NCI-H748 (cell line): ENCODE data around the gene OTOP1.
"Not testable (repeated sequence)": the region's sequence is repeated elsewhere in the genome, so short reads cannot be mapped to it uniquely, and the experiment has no call there.

Experiments
- DNase-seq: peaks from one replicate; lab custom pipeline; 2025; ENCODE audit not compliant: unreplicated experiment; lab: John Stamatoyannopoulos, UW

OTOP1 gene

DNA sequence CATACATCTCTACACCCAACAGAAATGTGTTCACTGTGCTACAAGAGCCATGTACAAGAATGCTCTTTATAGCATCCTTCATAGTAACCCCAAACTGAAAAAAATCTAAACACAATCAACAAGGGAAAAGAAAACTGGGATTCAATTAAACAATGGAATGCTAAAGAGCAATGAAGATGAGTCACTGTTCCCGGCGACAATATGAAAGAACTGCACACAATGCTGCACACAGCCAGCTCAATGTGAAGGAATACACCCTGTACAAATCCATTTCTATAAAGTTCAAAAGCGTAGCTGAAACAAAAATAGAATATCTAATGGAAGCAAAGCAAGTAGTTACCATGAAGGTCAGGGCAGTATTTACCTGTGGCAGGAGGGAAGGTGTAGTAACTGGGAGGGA is 12.8 kb upstream of the OTOP1 start:
- DNase-seq, result not testable (repeated sequence)

DNA sequence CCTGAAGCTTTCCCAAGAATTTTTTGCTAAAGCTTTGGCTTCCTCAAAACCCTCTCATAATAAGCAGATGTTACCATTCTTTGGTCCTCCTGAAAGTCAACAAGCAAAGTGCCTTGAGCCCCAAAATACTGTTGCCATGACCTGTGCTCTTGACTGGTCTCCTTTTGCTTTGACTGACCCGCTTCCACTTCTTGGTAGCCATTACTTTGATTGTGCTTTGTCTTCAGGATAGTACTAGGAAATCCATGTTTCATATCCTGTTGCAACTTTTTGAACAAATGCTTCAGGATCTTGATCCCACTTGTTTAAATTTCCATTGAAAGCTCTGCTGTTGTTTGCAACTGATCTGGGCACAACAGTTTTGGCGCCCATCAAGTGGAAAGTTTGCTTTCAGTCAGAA is 6.9 kb upstream of the OTOP1 start:
- DNase-seq, result no peak

DNA sequence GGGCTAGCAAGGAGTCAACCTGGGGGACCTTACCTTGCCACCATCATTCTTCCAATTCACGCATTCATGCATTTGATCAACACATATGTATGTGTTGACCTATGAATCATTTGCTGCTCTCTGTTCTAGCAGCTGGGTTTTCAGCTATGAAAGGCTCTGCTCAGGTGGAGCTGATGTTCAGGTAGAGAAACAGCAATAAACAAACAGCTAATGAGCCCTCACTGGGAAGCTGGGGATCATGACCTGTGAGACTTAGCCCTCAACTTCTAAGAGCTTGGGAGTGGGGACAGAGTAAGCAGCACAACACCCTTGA is 1.6 kb upstream of the OTOP1 start:
- no peak for DNase-seq

DNA sequence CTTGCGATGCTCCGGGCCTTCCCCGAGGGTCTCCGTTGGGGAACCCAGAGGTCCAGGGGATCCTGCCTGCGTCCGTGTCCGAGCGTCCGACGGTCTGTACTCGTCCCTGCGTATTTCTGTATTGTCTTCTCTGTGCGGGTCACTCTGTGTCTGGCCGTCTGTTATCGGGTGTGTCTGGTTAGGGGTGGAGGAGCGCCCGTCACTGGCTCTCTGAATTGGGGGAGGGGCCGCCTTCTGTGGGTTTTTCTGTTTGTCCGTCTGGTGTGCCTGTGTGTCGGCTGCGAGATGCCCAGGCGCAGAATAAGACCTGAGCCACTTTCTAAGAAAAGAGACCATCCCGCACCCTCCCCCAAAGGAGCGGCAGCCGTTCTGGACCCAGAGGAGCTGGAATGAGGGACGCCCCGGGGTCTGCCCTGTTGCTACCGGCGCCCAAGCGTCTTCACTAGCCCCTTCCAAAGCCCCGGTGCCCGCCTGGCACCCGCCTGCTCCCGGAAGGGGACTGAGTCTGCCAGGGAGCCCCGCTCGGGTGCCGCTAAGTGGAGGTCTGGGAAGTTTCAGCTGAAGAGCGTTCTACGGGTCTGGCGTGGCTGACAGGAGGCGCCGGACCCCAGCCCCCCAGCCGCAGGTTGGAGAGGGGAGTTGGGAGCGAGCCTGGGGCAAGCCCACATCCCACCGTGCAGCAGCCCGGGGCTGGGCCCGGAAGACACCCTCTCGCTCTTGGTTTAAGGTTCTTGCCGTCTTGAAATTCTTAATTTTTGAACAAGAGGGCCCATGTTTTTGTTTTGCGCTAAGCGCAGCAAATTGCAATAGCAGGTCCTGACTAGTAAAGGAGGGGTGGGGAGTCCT is 1.0 kb upstream of the OTOP1 start:
- no peak for DNase-seq

DNA sequence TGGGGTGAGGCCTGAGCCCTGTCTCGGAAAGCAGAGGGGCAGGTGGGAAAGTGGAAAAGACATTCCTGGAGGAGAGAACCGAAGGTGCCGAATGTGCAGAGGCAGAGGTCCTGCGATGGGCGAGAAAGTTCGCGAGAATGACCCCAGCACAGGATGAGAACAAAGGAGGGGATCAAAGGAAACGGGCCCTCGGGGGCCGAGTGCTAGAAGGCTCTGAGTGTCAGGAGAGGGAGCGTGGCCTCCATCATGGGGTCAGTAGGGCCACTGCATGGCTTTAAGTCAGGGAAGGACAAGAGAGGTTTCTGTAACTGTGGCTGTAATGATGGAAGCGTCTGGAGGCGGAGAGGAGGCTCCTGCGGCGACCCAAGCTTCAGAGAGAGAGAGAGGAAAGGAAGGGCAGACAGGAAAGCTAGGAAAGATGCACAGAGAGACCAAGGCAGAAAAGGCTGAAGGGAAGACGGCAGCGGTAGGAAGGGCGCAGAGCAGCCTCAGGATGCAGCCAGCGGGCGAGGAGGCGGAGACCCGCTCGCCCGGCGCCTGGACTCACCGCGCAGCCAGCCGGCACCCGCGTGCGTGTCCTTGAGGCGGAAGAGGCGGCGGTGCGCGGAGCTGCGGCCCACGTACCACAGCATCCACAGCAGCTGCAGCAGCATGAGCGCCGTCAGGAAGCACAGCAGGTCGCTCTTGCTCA is 669 bp downstream of the OTOP1 start:
- peak; percentile 25 for DNase-seq

DNA sequence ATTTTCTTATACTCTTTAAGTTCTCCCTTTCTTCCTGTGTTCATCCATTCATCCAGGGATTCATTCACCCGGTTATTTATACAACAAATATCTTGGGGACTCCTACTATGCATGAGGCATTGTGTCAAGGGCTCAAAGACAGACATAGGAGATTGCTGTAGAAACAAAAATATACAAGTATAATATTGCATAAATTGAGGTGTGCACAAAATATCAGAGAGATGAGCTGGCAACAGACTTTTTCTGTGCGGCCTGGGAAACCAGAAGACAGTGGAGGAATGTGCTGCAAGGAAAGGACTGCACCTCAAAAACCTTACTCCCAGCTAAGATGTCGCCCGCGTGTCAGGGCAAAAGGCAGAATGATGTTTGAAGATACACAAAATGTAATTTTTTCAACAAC is 9.6 kb downstream of the OTOP1 start:
- DNase-seq, result no peak

DNA sequence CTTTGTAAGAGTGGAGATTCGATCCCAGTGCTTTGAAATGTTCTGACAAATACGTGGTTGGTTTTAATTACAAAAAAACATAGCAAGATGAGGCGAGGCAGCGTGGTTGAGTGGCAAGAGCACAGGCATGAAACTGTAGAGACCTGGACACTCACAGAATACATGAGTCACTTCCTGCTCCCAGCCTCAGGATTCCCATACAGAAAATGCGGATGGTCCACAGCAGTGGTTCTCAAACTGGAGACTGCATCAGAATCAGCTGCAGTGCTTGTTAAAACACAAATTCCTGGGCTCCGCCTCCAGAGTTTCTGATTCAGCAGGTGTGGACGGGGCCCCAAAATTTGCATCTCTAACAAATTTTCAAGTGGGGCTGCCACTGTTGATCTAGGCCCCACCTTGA is 10.1 kb downstream of the OTOP1 start:
- no peak for DNase-seq

DNA sequence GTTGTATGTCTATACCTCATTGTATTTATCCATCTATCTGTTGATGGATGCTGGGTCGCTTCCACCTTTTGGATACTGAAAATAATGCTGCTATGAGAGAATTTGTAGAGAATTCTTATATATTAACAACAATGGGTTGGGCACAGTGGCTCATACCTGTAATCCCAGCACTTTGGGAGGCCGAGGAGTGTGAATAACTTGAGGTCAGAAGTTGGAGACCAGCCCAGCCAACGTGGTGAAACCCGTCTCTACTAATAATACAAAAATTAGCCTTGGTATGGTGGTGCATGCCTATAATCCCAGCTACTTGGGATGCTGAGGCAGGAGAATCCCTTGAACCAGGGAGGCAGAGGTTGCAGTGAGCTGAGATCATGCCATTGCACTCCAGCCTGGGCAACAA is 13.1 kb downstream of the OTOP1 start:
- DNase-seq, result not testable (repeated sequence)

DNA sequence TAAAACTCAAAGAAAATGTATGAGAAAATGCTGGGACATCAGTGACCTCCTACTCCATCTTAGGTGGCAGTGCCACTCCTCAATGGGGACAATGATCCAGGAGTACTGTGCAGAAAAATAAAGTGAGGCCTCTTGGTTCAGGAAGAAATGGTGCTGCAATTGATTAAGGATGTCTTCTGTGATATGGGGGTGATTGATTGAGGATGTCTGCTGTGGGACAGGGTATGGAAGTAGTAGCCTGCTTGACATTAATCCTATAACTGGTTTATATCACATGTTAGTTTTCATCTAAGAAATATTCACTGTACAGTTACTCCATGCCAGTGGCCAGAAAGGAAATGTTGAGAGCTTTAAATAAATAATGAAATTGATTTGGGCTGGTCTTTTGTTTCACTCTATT is 20.5 kb downstream of the OTOP1 start:
- DNase-seq, result no peak

DNA sequence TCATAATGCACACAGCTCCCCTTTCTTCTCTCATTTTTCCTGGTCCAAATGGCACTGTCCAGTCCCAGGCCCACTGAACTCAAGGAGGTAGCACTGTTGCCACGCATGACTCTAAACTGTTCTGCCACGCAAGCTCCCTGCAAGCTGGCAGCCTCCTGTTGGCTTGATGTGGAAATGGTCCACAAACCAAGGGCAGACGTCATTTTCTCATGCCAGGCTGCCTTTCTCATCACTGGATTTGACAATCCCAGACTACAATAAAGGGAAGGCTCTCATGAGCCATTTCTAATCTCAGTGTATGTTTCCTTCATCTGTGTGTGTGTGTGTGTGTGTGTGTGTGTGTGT is 22.4 kb downstream of the OTOP1 start:
- DNase-seq, result no peak

DNA sequence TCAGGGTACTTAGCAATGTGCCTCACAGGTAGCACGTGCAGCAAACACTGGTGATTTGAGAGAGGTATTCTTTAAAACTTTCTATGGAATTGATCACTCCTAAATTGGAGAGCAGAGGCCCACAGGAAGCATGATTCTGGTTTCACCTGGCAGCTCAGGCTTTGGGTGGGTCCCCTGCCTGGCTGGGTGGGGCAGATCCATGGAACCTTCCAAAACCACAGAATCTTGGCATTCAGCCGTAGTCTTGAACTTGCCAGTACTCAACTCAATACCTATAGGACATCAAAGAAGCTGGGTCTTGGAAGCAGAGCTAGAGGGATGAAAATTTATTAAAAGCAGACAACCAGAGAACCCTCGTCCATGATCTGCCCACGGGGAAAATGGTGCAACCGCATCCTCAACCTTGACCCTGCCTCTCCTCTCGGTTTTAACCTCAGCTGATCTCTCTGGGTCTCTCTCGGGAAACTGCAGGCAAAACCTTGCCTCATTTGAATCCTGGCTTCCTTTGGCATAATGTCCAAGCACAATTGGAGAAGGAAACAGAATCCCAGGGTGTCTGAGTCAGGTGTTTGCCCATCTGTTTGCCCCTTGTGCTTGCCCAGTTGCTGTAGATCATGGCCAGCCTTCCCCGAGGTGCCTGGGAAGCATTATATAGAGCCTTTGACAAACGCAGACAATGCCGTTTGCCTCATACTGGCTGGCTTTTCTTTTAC is 22.9 kb downstream of the OTOP1 start:
- no peak for DNase-seq

DNA sequence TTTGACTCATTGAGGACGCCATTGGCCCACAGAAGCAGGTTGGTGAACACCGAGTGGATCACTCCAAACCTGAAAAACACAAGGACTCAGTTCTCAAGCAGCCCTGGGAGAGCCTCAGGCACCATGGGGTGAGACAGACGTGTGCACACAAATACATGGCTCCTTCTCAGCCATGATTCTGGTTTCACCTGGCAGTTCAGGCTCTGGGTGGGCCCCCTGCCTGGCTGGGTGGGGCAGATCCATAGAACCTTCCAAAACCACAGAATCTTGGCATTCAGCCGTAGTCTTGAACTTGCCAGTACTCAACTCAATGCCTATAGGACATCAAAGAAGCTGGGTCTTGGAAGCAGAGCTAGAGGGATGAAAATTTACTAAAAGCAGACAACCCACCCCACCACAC is 24.2 kb downstream of the OTOP1 start:
- no peak for DNase-seq

DNA sequence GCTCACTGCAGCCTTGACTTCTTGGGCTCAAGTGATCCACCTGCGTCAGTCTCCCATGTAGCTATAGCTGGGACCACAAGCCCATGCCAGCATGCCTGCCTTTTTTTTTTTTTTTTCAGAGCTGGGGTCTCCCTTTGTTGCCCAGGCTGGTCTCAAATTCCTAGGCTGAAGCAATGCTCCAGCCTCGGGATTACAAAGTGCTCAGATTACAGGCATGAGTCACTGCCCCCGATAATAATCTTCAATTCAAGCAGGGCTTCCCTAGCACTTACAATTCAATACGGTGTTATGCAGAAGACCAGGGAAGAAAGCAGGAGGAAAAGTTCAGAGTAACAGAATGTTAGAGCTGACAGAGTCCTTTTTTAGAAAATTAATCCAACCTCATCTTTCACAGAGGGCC is 26.1 kb downstream of the OTOP1 start:
- no peak for DNase-seq

DNA sequence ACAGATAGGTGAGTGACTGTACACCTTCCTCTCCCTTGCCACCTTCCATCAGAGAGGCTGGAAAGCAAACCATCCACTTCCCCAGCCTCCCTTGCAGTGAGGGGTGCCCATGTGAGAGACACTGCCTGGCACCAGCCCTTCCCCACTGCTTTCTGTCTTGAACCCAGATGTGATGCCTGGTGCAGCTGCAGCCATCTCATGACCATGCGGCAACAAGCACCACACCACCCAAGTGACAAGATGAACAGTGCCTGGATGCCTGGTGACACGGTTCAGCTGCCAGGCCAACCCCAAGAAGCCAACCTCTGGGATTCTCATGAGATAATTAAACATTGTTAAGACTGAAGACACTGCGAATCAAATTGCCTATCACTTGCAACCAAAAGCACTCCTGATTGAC is 31.4 kb downstream of the OTOP1 start:
- no peak for DNase-seq

DNA sequence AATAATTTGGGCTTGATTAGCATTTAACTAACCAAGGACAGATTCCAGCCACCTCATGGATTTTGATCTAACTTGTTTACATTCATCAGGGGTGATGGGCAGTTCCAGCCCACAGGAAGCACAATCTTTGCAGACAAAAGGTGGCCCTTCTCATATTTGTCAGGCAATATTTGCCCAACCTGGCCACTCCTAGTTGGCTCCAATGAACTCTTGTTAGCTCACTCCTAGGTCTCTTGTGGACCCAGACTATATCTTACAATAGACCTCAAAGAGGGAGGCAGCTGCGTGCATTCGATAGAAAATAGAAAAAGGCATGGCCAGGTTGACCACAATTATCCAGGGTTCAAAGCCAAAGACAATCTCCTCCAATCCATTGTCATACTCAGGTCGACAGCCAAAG is 38.2 kb downstream of the OTOP1 start:
- peak; percentile 78 for DNase-seq

DNA sequence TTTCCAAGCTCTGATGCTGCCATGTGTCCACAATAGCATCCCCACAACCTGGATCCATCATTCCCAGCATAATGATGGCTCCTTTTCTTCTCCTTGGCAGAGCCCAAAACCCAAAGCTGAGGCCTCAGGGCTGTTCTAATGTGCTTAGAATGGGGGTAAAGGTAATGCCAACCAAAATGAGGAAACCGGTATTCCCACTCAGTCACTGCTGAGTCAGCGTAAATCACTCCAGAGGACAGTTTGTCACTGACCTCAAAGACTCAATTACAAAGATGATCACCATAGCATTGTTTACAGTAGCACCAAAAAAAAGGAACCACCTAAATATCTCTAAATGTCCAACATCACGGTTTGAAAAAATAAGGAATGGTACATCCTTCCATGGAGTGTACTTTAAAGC is 41.2 kb downstream of the OTOP1 start:
- no peak for DNase-seq

DNA sequence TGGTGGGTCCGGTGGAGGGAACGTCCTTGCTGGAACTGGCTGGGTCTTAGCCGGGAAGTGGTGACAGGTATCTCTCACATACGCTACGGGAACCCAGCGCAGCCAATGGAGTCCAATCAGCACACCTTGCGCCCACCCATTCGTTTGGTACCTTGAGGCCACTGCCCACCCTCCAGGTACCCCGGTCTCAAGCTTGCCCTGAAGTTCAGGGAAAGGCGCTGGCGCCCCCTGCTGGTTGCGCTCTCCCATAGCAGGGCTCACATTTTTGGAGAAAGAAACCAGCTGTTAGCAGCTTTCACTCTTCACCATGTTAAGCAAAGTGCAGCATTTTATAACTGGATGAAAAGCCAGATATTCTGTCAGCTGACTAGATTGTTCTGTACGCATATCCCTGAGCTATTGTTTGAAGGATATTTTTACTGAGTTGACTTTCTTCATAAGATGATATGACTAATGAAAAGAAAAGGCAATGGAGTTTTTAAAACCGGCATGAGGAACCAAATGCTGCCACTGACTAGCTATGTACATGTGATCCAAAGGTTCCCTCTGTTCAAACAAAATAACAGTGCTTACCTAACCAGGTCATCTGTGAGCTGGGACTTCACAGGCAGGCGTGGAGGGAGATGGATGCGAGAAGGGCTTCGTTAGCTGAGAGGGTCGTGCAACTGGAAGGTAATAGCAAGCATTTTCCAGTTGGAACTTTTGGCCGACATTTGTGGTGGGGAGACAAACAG is 43.7 kb downstream of the OTOP1 start:
- DNase-seq, result peak; percentile 0

DNA sequence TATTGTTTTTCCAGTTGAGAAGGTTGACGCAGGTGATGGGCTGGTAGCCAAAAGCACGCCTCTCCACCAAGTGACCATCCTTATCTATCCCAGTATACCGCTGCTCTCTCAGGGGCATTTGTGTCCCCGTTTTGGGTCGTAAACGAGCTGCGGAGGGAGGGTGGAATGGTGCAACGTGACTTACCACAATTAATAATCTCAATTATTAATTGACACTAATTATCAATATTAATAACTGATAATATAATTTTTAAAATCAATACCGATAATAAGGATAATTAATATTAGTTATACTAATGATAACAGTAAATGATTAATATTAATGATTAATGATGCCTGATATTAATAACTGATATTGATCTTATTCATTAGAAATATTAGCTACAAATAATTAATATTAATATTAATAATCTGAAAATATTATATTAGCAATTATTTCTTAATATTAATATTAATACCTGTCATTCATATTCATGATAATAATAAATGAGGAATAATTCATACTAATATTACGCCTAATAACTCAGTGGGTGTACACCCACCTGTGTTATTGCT is 56.1 kb downstream of the OTOP1 start:
- no peak for DNase-seq

DNA sequence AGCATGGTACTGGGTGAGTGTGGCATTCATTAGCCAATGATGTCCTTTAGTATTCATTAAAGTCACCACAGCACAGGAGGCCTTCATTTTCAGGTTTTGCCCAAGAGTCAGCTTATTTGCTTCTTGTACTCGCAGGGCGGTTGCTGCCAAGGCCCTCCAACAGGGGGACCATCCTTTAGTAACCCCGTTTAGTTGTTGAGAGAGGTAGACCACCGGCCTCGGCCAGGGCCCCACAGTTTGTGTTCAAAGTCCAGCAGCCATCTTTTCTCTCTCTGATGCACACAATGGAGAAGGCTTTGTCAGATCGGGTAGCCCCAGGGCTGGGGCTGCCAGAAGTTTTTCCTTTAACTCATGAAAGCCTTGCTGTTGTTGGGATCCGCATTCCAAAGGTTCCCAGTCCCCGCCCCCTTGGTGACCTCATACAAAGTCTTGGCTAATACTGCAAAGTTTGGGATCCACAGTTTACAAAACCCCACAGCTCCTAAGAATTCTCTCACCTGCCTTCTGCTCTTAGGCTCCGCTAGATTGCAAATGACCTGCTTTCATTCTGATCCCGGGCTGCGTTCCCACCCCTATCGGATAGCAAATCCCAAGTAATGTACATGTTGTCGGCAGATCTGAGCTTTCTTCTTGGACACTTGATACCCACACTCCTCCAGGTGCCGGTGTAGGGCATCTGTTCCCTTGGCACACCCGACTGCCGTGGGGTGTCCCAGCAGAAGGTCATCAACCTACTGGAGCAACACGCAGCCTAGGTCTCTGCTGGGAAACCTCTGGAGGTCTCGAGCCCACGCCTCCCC is 58.5 kb downstream of the OTOP1 start:
- DNase-seq, result not testable (repeated sequence)

DNA sequence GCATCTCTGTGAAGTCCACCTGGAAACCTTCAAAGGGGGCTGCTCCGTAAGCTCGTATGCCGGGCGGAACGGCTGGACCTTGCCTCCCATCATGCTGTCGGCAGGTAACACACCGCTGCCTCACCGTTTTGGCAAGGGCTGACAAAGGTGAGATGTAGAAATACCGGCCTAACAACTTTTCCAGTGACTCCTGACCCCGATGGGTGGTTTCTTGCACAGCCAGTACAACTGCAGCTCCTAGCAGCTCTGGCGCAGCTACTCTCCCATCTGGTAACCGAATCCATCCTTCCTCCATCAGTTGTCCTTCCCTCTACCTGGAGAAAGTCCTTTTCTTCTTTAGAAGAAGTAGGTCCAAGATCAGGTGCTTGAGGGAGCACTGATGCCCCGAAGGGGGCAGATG is 59.7 kb downstream of the OTOP1 start:
- DNase-seq, result peak; percentile 44
